Activated naive CD4-positive, alpha-beta T cell treated with Interleukin-2 at 50 U/mL for 16 hours (primary cell): ENCODE results near the gene CCDC17.
"Not testable (repeated sequence)": the region's sequence is repeated elsewhere in the genome, so short reads cannot be mapped to it uniquely, and the experiment has no call there.

Experiments
- DNase-seq: peaks from one replicate; pipeline ENCODE4 v3.0.0-alpha.2; 2020

The CCDC17 gene

DNA sequence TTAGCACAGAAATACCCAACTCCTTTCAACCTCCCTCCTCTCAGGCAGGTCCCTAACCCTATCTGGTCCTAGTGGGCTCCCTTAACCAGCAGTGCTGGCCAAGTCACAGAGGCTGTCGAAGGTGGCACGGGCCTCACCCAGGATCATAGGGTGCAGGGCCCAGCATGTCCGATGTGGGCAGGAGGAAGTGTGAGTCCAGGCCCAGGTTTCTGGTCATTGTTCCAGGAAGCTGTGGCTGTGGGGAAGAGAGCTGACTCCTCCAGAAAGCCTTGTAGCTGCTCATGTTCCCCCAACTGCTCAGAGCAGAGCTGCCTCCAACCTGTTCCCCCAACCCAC is 2.4 kb downstream of the CCDC17 start:
- no peak for DNase-seq

DNA sequence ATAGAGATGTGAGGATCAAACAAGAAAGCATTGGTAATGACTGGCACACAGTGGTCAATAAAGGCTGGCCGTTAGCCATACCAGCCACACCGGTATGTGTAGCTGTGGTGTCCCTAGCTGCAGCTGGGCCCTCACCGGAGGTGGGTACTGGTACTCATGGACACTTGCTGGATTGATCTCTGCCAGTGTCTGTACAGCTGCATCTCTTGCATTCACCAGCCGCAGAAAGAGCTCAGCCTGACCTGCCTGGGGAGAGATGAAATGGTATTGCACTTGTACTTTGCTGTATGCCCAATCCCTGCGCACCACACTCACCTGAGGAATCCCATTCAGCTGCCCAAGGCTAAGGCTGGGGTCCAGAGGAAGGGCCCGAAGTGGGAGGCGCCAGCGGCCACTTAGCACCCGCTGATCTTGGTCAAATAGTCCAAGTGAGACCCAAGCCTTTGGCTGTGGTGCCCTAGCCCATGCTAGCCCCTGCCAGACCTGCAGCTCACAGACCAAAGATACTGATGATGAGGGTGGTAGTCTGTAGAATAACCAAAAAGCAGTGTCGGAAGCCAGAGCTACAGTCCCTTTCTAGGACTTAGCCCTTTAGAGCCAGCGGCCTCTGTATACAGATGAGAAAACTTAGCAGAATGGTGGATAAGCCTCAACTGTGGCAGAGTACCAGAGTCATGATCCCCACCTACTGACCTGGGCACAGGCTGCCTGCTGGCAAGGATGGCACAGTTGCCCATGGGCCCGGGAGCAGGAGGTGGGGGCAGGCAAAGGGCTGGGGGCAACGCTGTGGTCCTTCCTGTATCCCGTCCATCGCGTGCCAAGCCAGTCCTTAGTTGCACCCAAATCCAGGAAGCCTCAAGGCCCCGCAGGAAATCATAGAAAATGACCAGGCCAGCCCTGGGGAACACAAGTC is 3.0 kb downstream of the CCDC17 start:
- no peak for DNase-seq

DNA sequence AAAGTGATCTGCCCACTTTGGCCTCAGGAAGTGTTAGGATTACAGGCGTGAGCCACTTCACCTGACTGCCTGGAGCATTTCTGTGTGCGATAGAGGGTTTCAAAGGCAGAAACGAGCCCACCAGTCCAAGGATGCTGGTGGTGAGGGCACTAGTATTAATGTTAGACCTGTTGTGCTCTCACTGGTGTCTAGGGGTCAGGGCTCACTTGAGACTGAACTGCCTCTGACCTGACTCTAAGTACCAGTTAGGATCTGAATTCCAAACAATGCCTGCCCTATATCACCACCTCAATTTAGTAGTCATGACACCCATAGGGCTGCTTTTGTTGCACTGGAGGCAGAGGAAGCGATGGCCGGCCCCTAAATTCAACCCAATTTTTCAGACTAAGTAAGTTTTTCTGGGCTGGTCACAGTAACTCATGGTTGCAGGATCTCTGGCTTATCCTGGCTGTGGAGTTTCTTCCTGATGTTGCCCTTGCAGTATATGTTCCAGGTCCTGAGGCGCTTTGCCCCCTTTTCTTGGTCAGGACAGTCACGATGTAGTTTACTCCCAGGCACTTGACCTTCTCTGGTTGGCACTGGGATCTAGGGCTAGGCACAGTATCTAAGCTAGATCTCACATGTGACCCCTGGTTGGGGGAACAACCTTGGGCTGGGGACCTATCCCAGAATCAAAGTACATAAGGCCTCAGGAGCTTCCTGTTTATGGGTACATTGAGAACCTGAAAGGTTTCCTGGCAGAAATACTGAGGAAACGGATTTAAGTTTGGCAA is 4.5 kb downstream of the CCDC17 start:
- DNase-seq: no peak

GRCh38 chr1:45617618-45618017 is 6.2 kb downstream of the CCDC17 start:
- DNase-seq: no peak

GRCh38 chr1:45615885-45616284 is 8.0 kb downstream of the CCDC17 start:
- no peak for DNase-seq

DNA sequence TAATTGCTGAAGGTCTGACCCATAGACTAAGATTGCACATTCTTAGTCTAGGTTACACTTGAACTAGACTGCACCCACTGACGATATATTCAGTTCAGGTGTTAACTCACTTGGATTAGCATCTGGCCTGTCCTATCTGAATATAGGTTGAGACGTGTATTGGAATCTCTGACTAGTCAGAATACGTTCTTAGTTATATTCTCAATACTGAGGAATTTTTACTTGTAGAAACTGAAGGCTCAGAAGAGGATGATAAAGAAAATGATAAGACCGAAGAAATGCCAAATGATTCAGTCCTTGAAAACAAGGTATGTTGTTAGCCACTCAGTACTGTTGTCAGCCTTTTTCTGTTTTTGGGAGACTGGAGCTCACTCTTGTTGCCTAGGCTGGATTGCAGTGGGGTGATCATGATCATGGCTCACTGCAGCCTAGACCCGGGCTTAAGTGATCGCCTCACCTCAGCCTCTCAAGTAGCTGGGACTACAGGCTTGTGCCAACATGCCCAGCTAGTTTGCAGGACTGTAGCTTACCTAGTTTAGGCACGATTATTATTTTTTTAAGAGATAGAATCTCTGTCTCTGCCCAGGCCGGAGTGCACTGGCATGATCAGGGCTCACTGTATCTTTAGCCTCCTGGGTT is 10.8 kb downstream of the CCDC17 start:
- no peak for DNase-seq

- DNase-seq: no peak
Measured at GRCh38 chr1:45610589-45611226, 13.1 kb downstream of the CCDC17 start.

GRCh38 chr1:45608175-45609156 is 15.4 kb downstream of the CCDC17 start:
- no peak for DNase-seq

- DNase-seq: no peak
Measured at GRCh38 chr1:45607404-45608074, 16.3 kb downstream of the CCDC17 start.

DNA sequence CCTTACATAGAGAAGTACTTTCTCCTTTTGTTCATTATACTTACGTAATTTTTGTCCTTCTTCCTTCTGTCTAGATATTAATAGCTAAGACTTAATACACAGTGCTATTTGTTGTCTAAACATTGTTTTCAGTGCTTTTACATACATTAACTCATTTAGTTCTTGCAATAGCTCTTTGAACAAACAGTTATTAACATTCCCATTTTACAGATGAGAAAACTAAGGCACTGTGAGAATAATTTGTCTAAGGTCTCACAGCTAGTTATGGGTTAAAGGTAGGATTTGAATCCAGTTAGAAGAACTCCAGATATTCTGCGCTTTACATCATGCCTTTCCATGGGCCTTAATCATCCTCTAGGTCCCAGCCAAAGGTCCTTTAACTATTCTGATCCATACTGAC is 19.6 kb downstream of the CCDC17 start:
- DNase-seq: no peak

DNA sequence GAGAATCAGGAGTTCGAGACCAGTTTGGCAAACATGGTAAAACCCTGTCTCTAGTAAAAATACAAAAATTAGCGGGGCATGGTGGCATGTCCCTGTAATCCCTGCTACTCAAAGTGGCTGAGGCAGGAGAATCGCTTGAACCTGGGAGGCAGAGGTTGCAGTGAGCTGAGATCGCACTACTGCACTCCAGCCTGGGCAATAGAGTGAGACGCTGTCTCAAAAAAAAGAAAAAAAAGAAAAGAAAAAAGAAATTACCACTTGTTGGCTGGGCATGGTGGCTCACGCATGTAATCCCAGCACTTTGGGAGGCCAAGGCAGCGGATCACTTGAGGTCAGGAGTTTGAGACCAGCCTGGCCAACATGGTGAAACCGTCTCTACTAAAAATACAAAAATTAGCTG is 27.1 kb downstream of the CCDC17 start:
- DNase-seq: not testable (repeated sequence)

- DNase-seq: no peak
Measured at GRCh38 chr1:45594412-45594811, 29.4 kb downstream of the CCDC17 start.

DNA sequence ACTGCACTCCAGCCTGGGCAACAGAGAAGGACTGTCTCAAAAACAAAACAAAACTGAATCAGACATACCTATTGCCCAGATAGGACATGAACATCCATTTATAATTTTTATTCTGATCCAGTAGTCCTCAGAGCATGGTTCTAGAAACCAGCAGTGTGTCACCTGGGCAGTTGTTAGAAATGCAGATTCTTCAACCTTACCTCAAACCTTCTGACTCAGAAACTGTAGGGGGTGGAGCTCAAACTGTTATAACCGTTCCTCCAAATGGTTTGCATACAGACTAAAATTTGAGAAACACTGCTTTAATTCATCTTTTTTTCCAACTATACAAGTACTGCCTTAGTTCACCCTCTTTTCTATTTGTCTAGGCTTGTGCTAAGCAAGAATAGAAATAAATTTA is 34.0 kb downstream of the CCDC17 start:
- no peak for DNase-seq

DNA sequence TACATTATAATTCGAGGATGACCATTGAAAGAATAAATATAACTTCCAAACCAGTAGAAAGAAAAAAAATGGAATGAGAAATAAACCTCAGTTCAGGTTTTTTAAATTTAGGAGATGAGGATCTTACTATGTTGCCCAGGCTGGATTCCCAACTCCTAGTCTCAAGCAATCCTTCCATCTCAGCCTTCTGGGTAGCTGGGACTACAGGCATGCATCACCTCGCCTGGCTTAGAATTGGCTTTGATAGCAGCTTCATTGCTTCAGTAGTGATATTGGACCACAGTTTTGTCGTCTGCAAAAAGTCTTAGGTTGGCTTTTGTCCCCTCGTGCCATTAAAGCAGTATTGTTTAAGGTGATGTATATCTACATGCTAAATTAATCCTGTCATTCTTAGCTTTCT is 37.1 kb downstream of the CCDC17 start:
- DNase-seq: no peak

DNA sequence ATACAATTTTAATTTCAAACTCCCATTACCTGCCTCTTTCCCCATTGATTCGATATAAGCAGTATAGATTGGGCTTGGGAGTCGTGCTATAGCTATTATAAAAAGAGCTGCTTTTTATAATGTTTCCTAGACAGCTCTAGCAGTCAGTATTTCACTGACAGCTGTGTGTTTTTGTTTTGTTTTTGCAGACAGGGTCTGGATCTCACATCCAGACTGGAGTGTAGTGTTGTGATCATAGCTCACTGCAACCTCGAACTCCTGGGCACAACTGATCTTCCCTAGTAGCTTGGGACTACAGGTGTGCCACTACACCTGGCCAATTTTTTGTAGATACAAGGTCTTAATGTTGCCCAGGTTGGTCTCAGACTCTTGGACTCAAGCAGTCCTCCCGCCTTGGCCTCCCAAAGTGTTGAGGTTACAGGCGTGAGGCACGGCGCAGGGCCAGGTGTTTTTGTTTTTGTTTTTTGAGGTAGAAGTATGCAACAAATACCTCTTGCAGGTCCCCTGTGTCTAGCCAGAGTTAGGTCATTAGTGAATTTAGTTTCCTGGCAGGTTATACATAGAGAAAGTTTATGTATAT is 38.3 kb downstream of the CCDC17 start:
- DNase-seq: no peak

DNA sequence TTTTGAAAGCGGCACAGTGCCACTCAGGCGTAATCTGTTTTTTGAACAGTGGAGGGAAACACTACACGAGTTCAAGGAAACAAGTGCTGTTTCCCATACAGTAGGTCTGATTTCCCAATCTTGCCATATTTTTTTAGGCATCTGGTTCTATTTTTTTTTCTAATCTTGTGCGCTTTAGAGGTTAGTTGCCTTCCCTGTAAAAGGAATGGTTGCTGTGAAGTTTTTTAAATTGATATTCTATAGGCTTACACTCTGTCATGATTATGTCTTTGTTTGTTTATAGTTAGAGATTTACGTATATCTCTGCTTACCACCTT is 38.8 kb downstream of the CCDC17 start:
- DNase-seq: no peak

DNA sequence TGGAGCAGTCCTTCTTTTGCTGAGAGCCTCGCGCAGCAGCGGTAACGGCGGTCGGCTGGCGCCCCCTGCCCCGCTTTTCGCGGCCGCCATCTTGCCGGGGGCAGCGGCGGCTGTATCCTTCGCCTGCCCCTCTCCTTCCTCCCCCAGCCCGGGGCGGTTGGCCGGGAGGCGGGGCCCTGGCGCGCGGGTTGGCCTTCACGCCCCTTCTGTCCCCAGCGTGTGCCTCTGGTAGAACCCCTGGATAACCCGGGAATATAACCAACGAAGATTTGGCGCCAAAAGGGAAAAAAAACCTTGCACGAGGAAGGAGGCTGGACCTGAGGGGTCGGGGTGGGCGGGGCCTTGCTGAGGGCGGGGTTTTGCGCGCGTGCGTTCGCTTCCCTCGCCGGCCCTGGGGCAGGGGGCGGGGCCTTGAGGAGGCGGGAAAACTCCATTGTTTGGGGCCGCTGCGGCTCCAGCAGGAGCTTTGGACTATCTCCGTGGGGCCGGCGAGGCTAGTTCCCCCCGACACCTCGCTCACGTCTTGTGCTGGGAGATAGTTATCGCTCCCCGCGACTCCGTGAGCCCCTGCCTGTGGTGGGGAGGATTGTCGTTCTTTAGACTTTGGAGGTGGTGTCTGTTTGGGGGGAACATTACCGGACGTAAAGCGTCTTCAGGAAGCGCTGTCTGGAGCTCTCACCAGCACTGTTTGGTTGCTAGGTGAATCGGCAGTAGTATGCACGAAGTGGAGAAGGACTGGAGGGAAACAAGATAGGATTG is 39.3 kb downstream of the CCDC17 start:
- DNase-seq: peak; percentile 87

DNA sequence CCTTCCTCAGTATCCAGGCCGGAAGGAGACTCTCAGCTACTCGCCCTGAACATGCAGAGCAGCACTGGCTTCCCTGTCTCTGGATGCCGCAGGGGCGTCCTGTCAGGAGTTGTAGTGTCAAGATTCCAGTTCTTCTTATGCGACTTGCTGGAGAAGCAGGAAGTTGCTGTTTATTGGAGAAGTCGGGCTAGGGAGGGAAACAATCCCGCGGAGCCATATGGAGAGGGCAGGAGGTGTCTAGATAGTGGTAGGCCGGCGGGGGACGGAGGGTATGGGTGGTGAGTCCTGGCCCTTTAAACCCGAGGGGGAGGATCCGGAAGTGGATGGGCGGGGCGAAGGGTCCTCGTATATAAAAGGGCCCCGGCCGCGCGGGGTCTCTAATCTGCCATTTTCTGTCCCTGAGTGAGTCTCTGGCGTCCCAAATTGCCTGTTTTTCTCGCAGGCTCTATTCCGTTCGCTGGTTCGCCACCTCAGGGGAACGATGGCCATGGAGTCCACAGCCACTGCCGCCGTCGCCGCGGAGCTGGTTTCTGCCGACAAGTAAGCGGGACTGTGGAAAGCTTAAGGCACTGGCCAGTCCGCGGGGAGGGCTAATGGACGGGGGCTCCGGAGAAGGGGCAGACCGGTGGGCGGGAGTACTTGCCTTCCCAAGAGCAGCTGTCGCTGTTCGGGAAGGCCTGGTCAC is 40.0 kb downstream of the CCDC17 start, which contains the start of gene NASP:
TSS of gene NASP (plus strand) at position 376 of the 685 bp plus-strand sequence. CDS start at position 482, 106 bp downstream.
- DNase-seq: peak; percentile 94

- peak; percentile 96 for DNase-seq
Measured at GRCh38 chr1:45583264-45583665, 40.6 kb downstream of the CCDC17 start.
